Brain microvascular endothelial cell (primary cell): ENCODE results near the gene LAMB4.
A peak's percentile ranks its signal among the peaks of the same experiment; 100 is the strongest.

Experiments used
- DNase-seq: peaks from one replicate; pipeline ENCODE4 v3.0.0-alpha.2; 2020
- H3K27ac ChIP-seq: fragments of 250-450 bp; sonication (Bioruptor Pico); 2 replicates; pipeline ENCODE4 v1.5.1; 2020; ENCODE audit warnings: mild to moderate bottlenecking, moderate library complexity
- H3K27me3 ChIP-seq: fragments of 250-450 bp; sonication (Bioruptor Pico); replicated peaks from 2 replicates; pipeline ENCODE4 v1.5.1; 2020; ENCODE audit warnings: mild to moderate bottlenecking
- H3K36me3 ChIP-seq: fragments of 250-450 bp; sonication (Bioruptor Pico); replicated peaks from 2 replicates; pipeline ENCODE4 v1.5.1; 2020; ENCODE audit warnings: mild to moderate bottlenecking
- H3K4me3 ChIP-seq: 2 replicates; pipeline ENCODE4 v1.5.1; 2011; ENCODE audit warnings: low read depth, mild to moderate bottlenecking, control low read depth, low read length, moderate library complexity
- in situ Hi-C: cut with HindIII; loops from 2 replicates; pipeline ENCODE4 v1.10.0; 2017; ENCODE audit warnings: low sequenced_read_pairs, low pct_ligation_motif_present
- TF ChIP-seq, protein P1 (sequence below): IDR thresholded peaks from 2 replicates; pipeline ENCODE4 v1.5.1; 2011; ENCODE audit warnings: low read depth, mild to moderate bottlenecking, moderate library complexity, low read length, control low read depth, inconsistent platforms; ENCODE audit errors: missing control alignments

Gene LAMB4

GRCh38 chr7:108147031-108147563, 16.9 kb upstream of the LAMB4 start:
- TF ChIP-seq, protein P1, sequence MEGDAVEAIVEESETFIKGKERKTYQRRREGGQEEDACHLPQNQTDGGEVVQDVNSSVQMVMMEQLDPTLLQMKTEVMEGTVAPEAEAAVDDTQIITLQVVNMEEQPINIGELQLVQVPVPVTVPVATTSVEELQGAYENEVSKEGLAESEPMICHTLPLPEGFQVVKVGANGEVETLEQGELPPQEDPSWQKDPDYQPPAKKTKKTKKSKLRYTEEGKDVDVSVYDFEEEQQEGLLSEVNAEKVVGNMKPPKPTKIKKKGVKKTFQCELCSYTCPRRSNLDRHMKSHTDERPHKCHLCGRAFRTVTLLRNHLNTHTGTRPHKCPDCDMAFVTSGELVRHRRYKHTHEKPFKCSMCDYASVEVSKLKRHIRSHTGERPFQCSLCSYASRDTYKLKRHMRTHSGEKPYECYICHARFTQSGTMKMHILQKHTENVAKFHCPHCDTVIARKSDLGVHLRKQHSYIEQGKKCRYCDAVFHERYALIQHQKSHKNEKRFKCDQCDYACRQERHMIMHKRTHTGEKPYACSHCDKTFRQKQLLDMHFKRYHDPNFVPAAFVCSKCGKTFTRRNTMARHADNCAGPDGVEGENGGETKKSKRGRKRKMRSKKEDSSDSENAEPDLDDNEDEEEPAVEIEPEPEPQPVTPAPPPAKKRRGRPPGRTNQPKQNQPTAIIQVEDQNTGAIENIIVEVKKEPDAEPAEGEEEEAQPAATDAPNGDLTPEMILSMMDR = no peak
- H3K27me3 ChIP-seq = no peaks in the 10 kb centered on the region
- H3K27ac ChIP-seq = no peak overlapping the region
- H3K4me3 ChIP-seq = no peak overlapping the region
- no peak for DNase-seq
- in situ Hi-C loops = loop anchor here (25.0 kb wide), 1 partner anchor 135 kb away; the partner anchor contains the start of gene LAMB1
- H3K36me3 ChIP-seq = no peaks in the 10 kb centered on the region

GRCh38 chr7:108146070-108146842, 16.1 kb upstream of the LAMB4 start:
- in situ Hi-C loops = loop anchor here (25.0 kb wide), 1 partner anchor 134 kb away; the partner anchor contains the start of gene LAMB1
- no peaks in the 10 kb centered on the region for H3K36me3 ChIP-seq
- peak overlapping the region; percentile 43 for H3K4me3 ChIP-seq
- H3K27me3 ChIP-seq = no peaks in the 10 kb centered on the region
- TF ChIP-seq, protein P1 = peak; percentile 92
- H3K27ac ChIP-seq = no peak overlapping the region
- peak; percentile 72 for DNase-seq

GRCh38 chr7:108145401-108145800, 15.2 kb upstream of the LAMB4 start:
- Histone ChIP-seq H3K27ac (no peak overlapping the region), H3K4me3 (no peak overlapping the region), H3K27me3 (no peaks in the 10 kb centered on the region), H3K36me3 (no peaks in the 10 kb centered on the region)
- TF ChIP-seq, protein P1 = no peak
- in situ Hi-C loops = loop anchor here (25.0 kb wide), 1 partner anchor 133 kb away; the partner anchor contains the start of gene LAMB1
- DNase-seq = no peak

- TF ChIP-seq, protein P1 = no peak
- H3K36me3 ChIP-seq = no peaks in the 10 kb centered on the region
- no peak overlapping the region for H3K27ac ChIP-seq
- no peak for DNase-seq
- in situ Hi-C loops = loop anchor here (25.0 kb wide), 1 partner anchor 133 kb away; the partner anchor contains the start of gene LAMB1
- H3K4me3 ChIP-seq = no peak overlapping the region
- H3K27me3 ChIP-seq = no peaks in the 10 kb centered on the region
Observed at GRCh38 chr7:108144931-108145330, 14.8 kb upstream of the LAMB4 start.

GRCh38 chr7:108143658-108144420, 13.7 kb upstream of the LAMB4 start:
- Histone ChIP-seq H3K27me3 (no peaks in the 10 kb centered on the region), H3K36me3 (no peaks in the 10 kb centered on the region), H3K27ac (no peak overlapping the region), H3K4me3 (no peak overlapping the region)
- in situ Hi-C loops = loop anchor here (25.0 kb wide), 1 partner anchor 132 kb away; the partner anchor contains the start of gene LAMB1
- no peak for DNase-seq
- TF ChIP-seq, protein P1 = no peak
